Measurements from ENCODE around the gene PTPRG.

DNA sequence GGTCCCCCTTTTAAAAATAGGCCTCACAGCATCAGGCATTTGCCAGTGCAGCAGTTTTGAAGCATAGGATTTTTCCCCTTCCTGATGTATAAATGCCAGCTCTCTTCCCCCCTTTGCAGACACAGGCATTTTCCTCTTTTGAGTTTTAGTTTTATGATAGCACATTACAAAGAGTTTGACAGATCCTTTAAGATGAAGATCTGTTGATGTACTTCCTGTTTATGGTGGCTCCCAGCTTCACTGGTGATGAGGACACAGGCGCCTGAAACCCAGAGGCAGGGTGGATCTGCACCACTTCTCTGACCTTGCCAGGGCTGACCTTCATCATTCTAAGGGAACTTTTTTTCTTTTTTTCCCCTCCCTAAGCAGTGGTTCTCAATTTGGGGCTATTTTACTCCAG, 243.4 kb downstream of the PTPRG start:
- no peak for TF ChIP-seq CTCF (IDR thresholded peaks at IDR 0.05; ENCODE audit: low read depth, low read length)
- TF ChIP-seq EZH2phosphoT487 (IDR thresholded peaks at IDR 0.05; ENCODE audit: low read depth): no peak

All from OCI-LY3 (cell line).